IMR-90 (cell line): ENCODE measurements around the gene LRRC8B. TPM values are rescaled to one million over a fixed set of nuclear protein-coding genes. Genes with fewer than 3 reads are reported as not detected.

Source experiments
- ATAC-seq: fragments of 200-7000 bp; cut with Tn5 transposase; 2 replicates; pipeline ENCODE4 v1.9.1; 2020; ENCODE audit warnings: low read depth, mild to moderate bottlenecking, moderate library complexity
- BruUV-seq: library from RNA; stranded (reverse); fragments of 400-500 nt; replicated peaks from 2 replicates; lab custom pipeline; 2021; lab: Mats Ljungman, UMichigan
- CTCF ChIA-PET: fragments of 300-600 bp; formaldehyde crosslinking; extraction: SDS; loops from one replicate; lab custom pipeline; 2021; ENCODE audit warnings: antibody characterized with exemption; lab: Yijun Ruan, JAX
- POLR2A ChIA-PET: fragments of 300-600 bp; sonication (Branson Sonifier 250); formaldehyde crosslinking; loops from one replicate; lab custom pipeline; 2022; ENCODE audit warnings: antibody characterized with exemption; ENCODE audit not compliant: unreplicated experiment; lab: Charles Lee
- DNase-seq: peaks from one replicate; pipeline ENCODE4 v3.0.0; 2013
- H2AFZ ChIP-seq: replicated peaks from 2 replicates; pipeline ENCODE3; 2013; ENCODE audit warnings: low read length, mild to moderate bottlenecking; ENCODE audit not compliant: poor library complexity
- H2AK5ac ChIP-seq: 2 replicates; pipeline ENCODE4 v1.6.1; 2013; ENCODE audit warnings: low read depth, low read length, inconsistent platforms
- H2AK9ac ChIP-seq: replicated peaks from 2 replicates; pipeline ENCODE3; 2013; ENCODE audit warnings: mild to moderate bottlenecking, low read depth, low read length, moderate library complexity; ENCODE audit not compliant: poor library complexity
- H2BK120ac ChIP-seq: 2 replicates; pipeline ENCODE4 v1.6.1; 2013; ENCODE audit warnings: low read depth, low read length, inconsistent platforms
- H2BK15ac ChIP-seq: 3 replicates; pipeline ENCODE4 v1.6.1; 2013; ENCODE audit warnings: low read depth, low read length, inconsistent platforms
- H2BK20ac ChIP-seq: 2 replicates; pipeline ENCODE4 v1.6.1; 2013; ENCODE audit warnings: low read depth, mild to moderate bottlenecking, inconsistent platforms, low read length, moderate library complexity
- H2BK5ac ChIP-seq: 2 replicates; pipeline ENCODE4 v1.6.1; 2013; ENCODE audit warnings: mild to moderate bottlenecking, low read depth, low read length, inconsistent platforms; ENCODE audit not compliant: poor library complexity, severe bottlenecking
- H3K14ac ChIP-seq: replicated peaks from 2 replicates; pipeline ENCODE4 v1.6.1; 2013; ENCODE audit warnings: low read depth, low read length, inconsistent platforms
- H3K18ac ChIP-seq: 2 replicates; pipeline ENCODE4 v1.6.1; 2013; ENCODE audit warnings: low read depth, low read length, control low read depth
- H3K23ac ChIP-seq: 2 replicates; pipeline ENCODE4 v1.6.1; 2013; ENCODE audit warnings: low read depth, low read length, inconsistent platforms
- H3K27ac ChIP-seq: 2 replicates; pipeline ENCODE4 v1.5.1; 2013; ENCODE audit warnings: mild to moderate bottlenecking, control low read depth, low read length; ENCODE audit not compliant: insufficient read depth
- H3K27me3 ChIP-seq: 2 replicates; pipeline ENCODE4 v1.6.1; 2013; ENCODE audit warnings: low read length; ENCODE audit not compliant: control insufficient read depth, insufficient read depth
- H3K36me3 ChIP-seq: 2 replicates; pipeline ENCODE4 v1.6.1; 2013; ENCODE audit warnings: low read length, mixed read lengths; ENCODE audit not compliant: control insufficient read depth, insufficient read depth
- H3K4ac ChIP-seq: 2 replicates; pipeline ENCODE4 v1.6.1; 2013; ENCODE audit warnings: low read depth, low read length, inconsistent platforms
- H3K4me1 ChIP-seq: 2 replicates; pipeline ENCODE4 v1.6.1; 2013; ENCODE audit warnings: low read length, mixed read lengths; ENCODE audit not compliant: control insufficient read depth, insufficient read depth
- H3K4me2 ChIP-seq: 2 replicates; pipeline ENCODE4 v1.6.1; 2013; ENCODE audit warnings: low read depth, mild to moderate bottlenecking, control low read depth, low read length, moderate library complexity
- H3K4me3 ChIP-seq: 2 replicates; pipeline ENCODE4 v1.5.1; 2013; ENCODE audit warnings: low read depth, mild to moderate bottlenecking, control low read depth, low read length, moderate library complexity; ENCODE audit not compliant: insufficient read depth
- H3K56ac ChIP-seq: 2 replicates; pipeline ENCODE4 v1.6.1; 2013; ENCODE audit warnings: low read length, inconsistent platforms; ENCODE audit not compliant: insufficient read depth; ENCODE audit errors: extremely low read depth
- H3K79me1 ChIP-seq, 2 experiments: 2 replicates each; pipeline ENCODE4 v1.6.1; 2013; ENCODE audit warnings: low read length in 2 of 2, inconsistent platforms in 1 of 2, low read depth in 1 of 2
- H3K9ac ChIP-seq: 2 replicates; pipeline ENCODE4 v1.6.1; 2013; ENCODE audit warnings: low read depth, low read length, control low read depth
- H3K9me1 ChIP-seq: 2 replicates; pipeline ENCODE4 v1.6.1; 2013; ENCODE audit warnings: low read length, inconsistent platforms; ENCODE audit not compliant: insufficient read depth
- H3K9me3 ChIP-seq: 2 replicates; pipeline ENCODE4 v1.6.1; 2013; ENCODE audit warnings: low read length; ENCODE audit not compliant: control insufficient read depth, insufficient read depth
- H4K20me1 ChIP-seq: 2 replicates; pipeline ENCODE4 v1.6.1; 2013; ENCODE audit warnings: low read length, inconsistent platforms; ENCODE audit not compliant: insufficient read depth
- H4K5ac ChIP-seq: 2 replicates; pipeline ENCODE4 v1.6.1; 2013; ENCODE audit warnings: mild to moderate bottlenecking, low read depth, low read length, control low read depth
- H4K8ac ChIP-seq, 2 experiments: 2 replicates each; pipeline ENCODE4 v1.6.1; 2013; ENCODE audit warnings: low read depth in 2 of 2, low read length in 2 of 2, control low read depth in 1 of 2, inconsistent platforms in 1 of 2
- H4K91ac ChIP-seq: 2 replicates; pipeline ENCODE4 v1.6.1; 2013; ENCODE audit warnings: low read depth, low read length, inconsistent platforms; ENCODE audit not compliant: insufficient read depth
- BHLHE40 ChIP-seq: fragments of 150-350 bp; IDR thresholded peaks from 2 replicates; pipeline ENCODE4 v1.6.1; 2016; ENCODE audit warnings: mild to moderate bottlenecking, low read depth, low read length
- CEBPB ChIP-seq: IDR thresholded peaks from 2 replicates; pipeline ENCODE4 v1.6.1; 2012; ENCODE audit warnings: low read depth, low read length, improper control_type of control experiment
- CHD1 ChIP-seq: IDR thresholded peaks from 2 replicates; pipeline ENCODE4 v1.6.1; 2012; ENCODE audit warnings: low read depth, low read length, improper control_type of control experiment
- ELK1 ChIP-seq: fragments of 150-350 bp; IDR thresholded peaks from 2 replicates; pipeline ENCODE4 v1.6.1; 2016; ENCODE audit warnings: low read depth, mild to moderate bottlenecking, low read length, moderate library complexity, borderline replicate concordance
- FOS ChIP-seq: fragments of 150-350 bp; IDR thresholded peaks from 2 replicates; pipeline ENCODE4 v1.6.1; 2016; ENCODE audit warnings: low read depth, low read length
- MAFK ChIP-seq: IDR thresholded peaks from 2 replicates; pipeline ENCODE4 v1.6.1; 2012; ENCODE audit warnings: low read depth, low read length, improper control_type of control experiment
- MXI1 ChIP-seq: IDR thresholded peaks from 2 replicates; pipeline ENCODE4 v1.6.1; 2012; ENCODE audit warnings: low read depth, mild to moderate bottlenecking, low read length, moderate library complexity, borderline replicate concordance
- RAD21 ChIP-seq: IDR thresholded peaks from 2 replicates; pipeline ENCODE4 v1.6.1; 2012; ENCODE audit warnings: low read length, improper control_type of control experiment
- SMC3 ChIP-seq: fragments of 150-350 bp; IDR thresholded peaks from 2 replicates; pipeline ENCODE4 v1.6.1; 2016; ENCODE audit warnings: low read depth, mild to moderate bottlenecking, antibody characterized with exemption, low read length, moderate library complexity
- WGBS, 2 experiments: methylation state at CpG; one replicate each; pipeline versions ENCODE4 v1.1.5 to v1.1.7; 2013; ENCODE audit warnings: missing lambda C conversion rate in 2 of 2; ENCODE audit not compliant: insufficient read length in 1 of 2; ENCODE audit errors: extremely low coverage in 2 of 2; 5-methylcytosine and 5-hydroxymethylcytosine counted together
- dilution Hi-C: fragments of 300-500 bp; cut with HindIII; formaldehyde crosslinking; loops from one replicate; pipeline ENCODE4 v1.14.3; 2018; ENCODE audit warnings: low sequenced_read_pairs; ENCODE audit not compliant: unreplicated experiment
- in situ Hi-C: fragments of 300-500 bp; cut with MboI; formaldehyde crosslinking; loops from 3 replicates; pipeline ENCODE4 v1.14.3; 2019; ENCODE audit warnings: low sequenced_read_pairs, inconsistent platforms, mixed read lengths
- intact Hi-C: fragments of 100-400 bp; cut with micrococcal nuclease; formaldehyde crosslinking; loops from 2 replicates; pipeline ENCODE4 v1.10.0; 2022
- polyA plus RNA-seq, 3 experiments: library from polyadenylated mRNA; depleted of rRNA; stranded (reverse); fragments of >200 nt; gene quantifications; 2 replicates each; pipeline ENCODE4 v1.2.3, GENCODE V29; 2012; ENCODE audit warnings: low replicate concordance in 1 of 3
- total RNA-seq: library from RNA; depleted of rRNA; stranded (reverse); fragments of >200 nt; gene quantifications from 2 replicates; pipeline ENCODE4 v1.2.3, GENCODE V29; 2012

The LRRC8B gene
- total and polyA plus RNA-seq, 2 of the 4 experiments (the other 2 are of a cell fraction): 0.74 to 1.8 TPM

DNA sequence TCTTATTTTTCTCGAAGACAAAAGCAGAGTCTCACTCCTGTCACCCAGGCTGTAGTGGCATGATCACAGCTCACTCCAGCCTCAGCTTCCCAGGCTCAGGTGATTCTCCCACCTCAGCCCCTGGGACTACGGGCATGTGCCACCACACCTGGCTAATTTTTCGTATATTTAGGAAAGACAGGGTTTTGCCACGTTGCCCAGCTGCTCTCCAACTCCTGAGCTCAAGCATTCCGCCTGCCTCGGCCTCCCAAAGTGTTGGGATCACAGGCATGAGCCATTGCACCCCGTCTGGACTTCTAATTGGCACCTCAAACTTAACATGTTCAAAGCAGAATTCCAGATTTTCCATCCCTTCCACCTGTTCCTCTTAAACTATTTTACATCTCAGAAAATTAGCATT, 89.3 kb downstream of the LRRC8B start:
- H3K23ac ChIP-seq: no peak overlapping the region
- no peak overlapping the region for H2BK15ac ChIP-seq
- H2AK9ac ChIP-seq: no peak overlapping the region
- no peak overlapping the region for H3K4me2 ChIP-seq
- H4K5ac ChIP-seq: no peak overlapping the region
- 68% methylated on average over 5 of the region's 7 CpGs; no CpG with 5 or more reads in 1 of the 2 experiments for WGBS, 2 experiments
- no peak overlapping the region for H2AFZ ChIP-seq
- no peak overlapping the region for H2AK5ac ChIP-seq
- H3K56ac ChIP-seq: no peak overlapping the region
- H3K9me3 ChIP-seq: no peaks in the 10 kb centered on the region
- no peaks in the 10 kb centered on the region for H3K4me1 ChIP-seq
- H2BK120ac ChIP-seq: no peak overlapping the region
- H3K18ac ChIP-seq: no peak overlapping the region
- no peaks in the 10 kb centered on the region for H3K9me1 ChIP-seq
- DNase-seq: no peak
- TF ChIP-seq BHLHE40 (no peak), CHD1 (no peak), CEBPB (no peak), FOS (no peak), RAD21 (no peak), MXI1 (no peak), MAFK (no peak), SMC3 (no peak), ELK1 (no peak)
- no peak overlapping the region for H4K91ac ChIP-seq
- H3K36me3 ChIP-seq: no peaks in the 10 kb centered on the region
- H2BK5ac ChIP-seq: no peak overlapping the region
- no peak overlapping the region for H4K8ac ChIP-seq
- ChIA-PET CTCF (interaction anchor here (1.0 kb wide), 1 partner anchor 10 kb away, joined by 3 read pairs; no protein-coding TSS in a partner anchor), POLR2A (no interaction called here)
- dilution Hi-C loops: no loop called here
- no peak overlapping the region for H3K4me3 ChIP-seq
- no peaks in the 10 kb centered on the region for H3K79me1 ChIP-seq
- H3K14ac ChIP-seq: no peak overlapping the region
- no peak for ATAC-seq
- no peak overlapping the region for H2BK20ac ChIP-seq
- in situ Hi-C loops: no loop called here
- intact Hi-C loops: no loop called here
- H4K20me1 ChIP-seq: no peaks in the 10 kb centered on the region
- no peak overlapping the region for H3K9ac ChIP-seq
- H3K27ac ChIP-seq: no peak overlapping the region
- no peak overlapping the region for H3K4ac ChIP-seq
- H3K27me3 ChIP-seq: no peaks in the 10 kb centered on the region
- no TSS peak for BruUV-seq
